SK-N-SH treated with all-trans-retinoic acid at 6 μM for 48 hours (cell line): Measurements from ENCODE around the gene TMEM181.

Experiments
- ATAC-seq: fragments of 200-7000 bp; cut with Tn5 transposase; 3 replicates; pipeline ENCODE4 v1.9.1; 2020; ENCODE audit warnings: mild to moderate bottlenecking, moderate library complexity
- ARNTL ChIP-seq: fragments of 450-650 bp; formaldehyde crosslinking; IDR thresholded peaks from 2 replicates; pipeline ENCODE4 v1.5.0; 2020; ENCODE audit warnings: low read depth, mild to moderate bottlenecking, moderate library complexity, borderline replicate concordance
- BACH2 ChIP-seq: fragments of 250-450 bp; sonication (Bioruptor Pico); IDR thresholded peaks from 2 replicates; pipeline ENCODE4 v1.9.0; 2021; ENCODE audit warnings: mild to moderate bottlenecking, borderline replicate concordance
- CSDC2 ChIP-seq: fragments of 250-450 bp; sonication (Bioruptor Pico); IDR thresholded peaks from 2 replicates; pipeline ENCODE4 v1.5.0; 2020; ENCODE audit warnings: mild to moderate bottlenecking, moderate library complexity
- ESRRG ChIP-seq: fragments of 250-450 bp; sonication (Bioruptor Pico); IDR thresholded peaks from 2 replicates; pipeline ENCODE4 v1.6.1; 2021; ENCODE audit warnings: mild to moderate bottlenecking
- GLIS3 ChIP-seq: fragments of 250-450 bp; sonication (Bioruptor Pico); IDR thresholded peaks from 2 replicates; pipeline ENCODE4 v1.5.0; 2020; ENCODE audit warnings: mild to moderate bottlenecking, moderate library complexity
- ISL1 ChIP-seq: fragments of 250-450 bp; sonication (Bioruptor Pico); IDR thresholded peaks from 2 replicates; pipeline ENCODE4 v2.1.2; 2022; ENCODE audit warnings: mild to moderate bottlenecking, moderate library complexity
- OSR1 ChIP-seq: fragments of 250-450 bp; sonication (Bioruptor Pico); IDR thresholded peaks from 2 replicates; pipeline ENCODE4 v1.8.0; 2022; ENCODE audit warnings: moderate library complexity, mild to moderate bottlenecking, inconsistent platforms
- PPARA ChIP-seq: fragments of 250-450 bp; sonication (Bioruptor Pico); IDR thresholded peaks from 2 replicates; pipeline ENCODE4 v1.5.0; 2020; ENCODE audit warnings: mild to moderate bottlenecking, borderline replicate concordance
- RARB ChIP-seq: fragments of 250-450 bp; sonication (Bioruptor Pico); IDR thresholded peaks from 2 replicates; pipeline ENCODE4 v1.8.0; 2021; ENCODE audit warnings: mild to moderate bottlenecking, moderate library complexity
- SNAI2 ChIP-seq: fragments of 250-450 bp; sonication (Bioruptor Pico); IDR thresholded peaks from 2 replicates; pipeline ENCODE4 v1.5.0; 2020; ENCODE audit warnings: mild to moderate bottlenecking, moderate library complexity
- TCF4 ChIP-seq: fragments of 250-450 bp; sonication (Bioruptor Pico); IDR thresholded peaks from 2 replicates; pipeline ENCODE4 v1.8.0; 2021; ENCODE audit warnings: mild to moderate bottlenecking, moderate library complexity, borderline replicate concordance
- ZC3H10 ChIP-seq: fragments of 250-450 bp; sonication (Bioruptor Pico); IDR thresholded peaks from 2 replicates; pipeline ENCODE4 v1.5.1; 2021; ENCODE audit warnings: mild to moderate bottlenecking, moderate library complexity
- ZFP30 ChIP-seq: fragments of 450-650 bp; formaldehyde crosslinking; IDR thresholded peaks from 2 replicates; pipeline ENCODE4 v1.5.0; 2022; ENCODE audit warnings: mild to moderate bottlenecking, moderate library complexity
- ZNF565 ChIP-seq: fragments of 450-650 bp; formaldehyde crosslinking; conservative IDR thresholded peaks from 2 replicates; pipeline ENCODE4 v1.5.0; 2020; ENCODE audit warnings: low read depth, mild to moderate bottlenecking, moderate library complexity
- ZNF70 ChIP-seq: fragments of 450-650 bp; formaldehyde crosslinking; IDR thresholded peaks from 2 replicates; pipeline ENCODE4 v1.5.0; 2020; ENCODE audit warnings: mild to moderate bottlenecking, moderate library complexity
- ZNF8 ChIP-seq: fragments of 450-650 bp; formaldehyde crosslinking; IDR thresholded peaks from 2 replicates; pipeline ENCODE4 v1.5.0; 2020; ENCODE audit warnings: mild to moderate bottlenecking, moderate library complexity
- TF ChIP-seq, protein P1 (sequence below): fragments of 250-450 bp; sonication (Bioruptor Pico); IDR thresholded peaks from 2 replicates; pipeline ENCODE4 v1.8.0; 2020; ENCODE audit warnings: mild to moderate bottlenecking, moderate library complexity, borderline replicate concordance
- TF ChIP-seq, protein P2 (sequence below): fragments of 250-450 bp; sonication (Bioruptor Pico); IDR thresholded peaks from 2 replicates; pipeline ENCODE4 v1.5.1; 2021; ENCODE audit warnings: mild to moderate bottlenecking, moderate library complexity
- TF ChIP-seq, protein P3 (sequence below): fragments of 250-450 bp; sonication (Bioruptor Pico); IDR thresholded peaks from 2 replicates; pipeline ENCODE4 v1.5.0; 2020; ENCODE audit warnings: mild to moderate bottlenecking, moderate library complexity
- TF ChIP-seq, protein P4 (sequence below): fragments of 250-450 bp; sonication (Bioruptor Pico); IDR thresholded peaks from 2 replicates; pipeline ENCODE4 v1.5.1; 2020; ENCODE audit warnings: low read depth, mild to moderate bottlenecking, moderate library complexity
- TF ChIP-seq, protein P5 (sequence below): fragments of 250-450 bp; sonication (Bioruptor Pico); IDR thresholded peaks from 2 replicates; pipeline ENCODE4 v1.8.0; 2021; ENCODE audit warnings: low read depth, mild to moderate bottlenecking, moderate library complexity, borderline replicate concordance

Gene TMEM181

DNA sequence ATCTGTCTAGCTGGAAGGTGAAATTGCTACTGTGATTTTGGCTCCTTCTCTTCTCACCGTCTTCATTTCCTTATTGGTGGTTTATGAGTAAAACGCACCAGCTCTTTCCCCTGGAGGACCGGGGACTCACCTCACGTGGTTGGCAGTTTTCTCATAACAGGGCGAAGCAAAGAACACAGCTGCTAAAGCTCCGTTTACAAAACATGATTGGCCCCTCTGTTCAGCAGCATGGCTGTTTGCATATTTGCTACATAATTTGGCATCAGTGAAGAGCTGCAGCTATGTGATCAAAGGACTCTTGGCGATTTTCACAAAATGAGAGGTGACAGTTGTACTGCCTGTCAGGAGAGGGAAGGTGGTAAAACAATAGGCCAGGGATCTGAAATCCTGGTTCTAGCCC, 20.5 kb upstream of the TMEM181 start:
- TF ChIP-seq ZNF70 (CRISPR knock-in tag) (no peak), ZNF8 (CRISPR knock-in tag) (no peak), OSR1 (no peak), ZC3H10 (CRISPR knock-in tag) (no peak), ESRRG (CRISPR knock-in tag) (no peak), ARNTL (CRISPR knock-in tag) (no peak), ISL1 (no peak), RARB (no peak), PPARA (CRISPR knock-in tag) (no peak), CSDC2 (CRISPR knock-in tag) (no peak), GLIS3 (CRISPR knock-in tag) (no peak), BACH2 (CRISPR knock-in tag) (no peak), ZFP30 (CRISPR knock-in tag) (no peak), TCF4 (CRISPR knock-in tag) (no peak), ZNF565 (CRISPR knock-in tag) (no peak)
- TF ChIP-seq, protein P1, sequence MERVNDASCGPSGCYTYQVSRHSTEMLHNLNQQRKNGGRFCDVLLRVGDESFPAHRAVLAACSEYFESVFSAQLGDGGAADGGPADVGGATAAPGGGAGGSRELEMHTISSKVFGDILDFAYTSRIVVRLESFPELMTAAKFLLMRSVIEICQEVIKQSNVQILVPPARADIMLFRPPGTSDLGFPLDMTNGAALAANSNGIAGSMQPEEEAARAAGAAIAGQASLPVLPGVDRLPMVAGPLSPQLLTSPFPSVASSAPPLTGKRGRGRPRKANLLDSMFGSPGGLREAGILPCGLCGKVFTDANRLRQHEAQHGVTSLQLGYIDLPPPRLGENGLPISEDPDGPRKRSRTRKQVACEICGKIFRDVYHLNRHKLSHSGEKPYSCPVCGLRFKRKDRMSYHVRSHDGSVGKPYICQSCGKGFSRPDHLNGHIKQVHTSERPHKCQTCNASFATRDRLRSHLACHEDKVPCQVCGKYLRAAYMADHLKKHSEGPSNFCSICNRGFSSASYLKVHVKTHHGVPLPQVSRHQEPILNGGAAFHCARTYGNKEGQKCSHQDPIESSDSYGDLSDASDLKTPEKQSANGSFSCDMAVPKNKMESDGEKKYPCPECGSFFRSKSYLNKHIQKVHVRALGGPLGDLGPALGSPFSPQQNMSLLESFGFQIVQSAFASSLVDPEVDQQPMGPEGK (CRISPR knock-in tag), result no peak
- TF ChIP-seq, protein P2, sequence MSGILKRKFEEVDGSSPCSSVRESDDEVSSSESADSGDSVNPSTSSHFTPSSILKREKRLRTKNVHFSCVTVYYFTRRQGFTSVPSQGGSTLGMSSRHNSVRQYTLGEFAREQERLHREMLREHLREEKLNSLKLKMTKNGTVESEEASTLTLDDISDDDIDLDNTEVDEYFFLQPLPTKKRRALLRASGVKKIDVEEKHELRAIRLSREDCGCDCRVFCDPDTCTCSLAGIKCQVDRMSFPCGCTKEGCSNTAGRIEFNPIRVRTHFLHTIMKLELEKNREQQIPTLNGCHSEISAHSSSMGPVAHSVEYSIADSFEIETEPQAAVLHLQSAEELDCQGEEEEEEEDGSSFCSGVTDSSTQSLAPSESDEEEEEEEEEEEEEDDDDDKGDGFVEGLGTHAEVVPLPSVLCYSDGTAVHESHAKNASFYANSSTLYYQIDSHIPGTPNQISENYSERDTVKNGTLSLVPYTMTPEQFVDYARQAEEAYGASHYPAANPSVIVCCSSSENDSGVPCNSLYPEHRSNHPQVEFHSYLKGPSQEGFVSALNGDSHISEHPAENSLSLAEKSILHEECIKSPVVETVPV, result no peak
- TF ChIP-seq, protein P3, sequence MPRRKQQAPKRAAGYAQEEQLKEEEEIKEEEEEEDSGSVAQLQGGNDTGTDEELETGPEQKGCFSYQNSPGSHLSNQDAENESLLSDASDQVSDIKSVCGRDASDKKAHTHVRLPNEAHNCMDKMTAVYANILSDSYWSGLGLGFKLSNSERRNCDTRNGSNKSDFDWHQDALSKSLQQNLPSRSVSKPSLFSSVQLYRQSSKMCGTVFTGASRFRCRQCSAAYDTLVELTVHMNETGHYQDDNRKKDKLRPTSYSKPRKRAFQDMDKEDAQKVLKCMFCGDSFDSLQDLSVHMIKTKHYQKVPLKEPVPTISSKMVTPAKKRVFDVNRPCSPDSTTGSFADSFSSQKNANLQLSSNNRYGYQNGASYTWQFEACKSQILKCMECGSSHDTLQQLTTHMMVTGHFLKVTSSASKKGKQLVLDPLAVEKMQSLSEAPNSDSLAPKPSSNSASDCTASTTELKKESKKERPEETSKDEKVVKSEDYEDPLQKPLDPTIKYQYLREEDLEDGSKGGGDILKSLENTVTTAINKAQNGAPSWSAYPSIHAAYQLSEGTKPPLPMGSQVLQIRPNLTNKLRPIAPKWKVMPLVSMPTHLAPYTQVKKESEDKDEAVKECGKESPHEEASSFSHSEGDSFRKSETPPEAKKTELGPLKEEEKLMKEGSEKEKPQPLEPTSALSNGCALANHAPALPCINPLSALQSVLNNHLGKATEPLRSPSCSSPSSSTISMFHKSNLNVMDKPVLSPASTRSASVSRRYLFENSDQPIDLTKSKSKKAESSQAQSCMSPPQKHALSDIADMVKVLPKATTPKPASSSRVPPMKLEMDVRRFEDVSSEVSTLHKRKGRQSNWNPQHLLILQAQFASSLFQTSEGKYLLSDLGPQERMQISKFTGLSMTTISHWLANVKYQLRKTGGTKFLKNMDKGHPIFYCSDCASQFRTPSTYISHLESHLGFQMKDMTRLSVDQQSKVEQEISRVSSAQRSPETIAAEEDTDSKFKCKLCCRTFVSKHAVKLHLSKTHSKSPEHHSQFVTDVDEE (CRISPR knock-in tag), result no peak
- TF ChIP-seq, protein P4, sequence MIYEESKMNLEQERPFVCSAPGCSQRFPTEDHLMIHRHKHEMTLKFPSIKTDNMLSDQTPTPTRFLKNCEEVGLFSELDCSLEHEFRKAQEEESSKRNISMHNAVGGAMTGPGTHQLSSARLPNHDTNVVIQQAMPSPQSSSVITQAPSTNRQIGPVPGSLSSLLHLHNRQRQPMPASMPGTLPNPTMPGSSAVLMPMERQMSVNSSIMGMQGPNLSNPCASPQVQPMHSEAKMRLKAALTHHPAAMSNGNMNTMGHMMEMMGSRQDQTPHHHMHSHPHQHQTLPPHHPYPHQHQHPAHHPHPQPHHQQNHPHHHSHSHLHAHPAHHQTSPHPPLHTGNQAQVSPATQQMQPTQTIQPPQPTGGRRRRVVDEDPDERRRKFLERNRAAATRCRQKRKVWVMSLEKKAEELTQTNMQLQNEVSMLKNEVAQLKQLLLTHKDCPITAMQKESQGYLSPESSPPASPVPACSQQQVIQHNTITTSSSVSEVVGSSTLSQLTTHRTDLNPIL, result no peak
- TF ChIP-seq, protein P5, sequence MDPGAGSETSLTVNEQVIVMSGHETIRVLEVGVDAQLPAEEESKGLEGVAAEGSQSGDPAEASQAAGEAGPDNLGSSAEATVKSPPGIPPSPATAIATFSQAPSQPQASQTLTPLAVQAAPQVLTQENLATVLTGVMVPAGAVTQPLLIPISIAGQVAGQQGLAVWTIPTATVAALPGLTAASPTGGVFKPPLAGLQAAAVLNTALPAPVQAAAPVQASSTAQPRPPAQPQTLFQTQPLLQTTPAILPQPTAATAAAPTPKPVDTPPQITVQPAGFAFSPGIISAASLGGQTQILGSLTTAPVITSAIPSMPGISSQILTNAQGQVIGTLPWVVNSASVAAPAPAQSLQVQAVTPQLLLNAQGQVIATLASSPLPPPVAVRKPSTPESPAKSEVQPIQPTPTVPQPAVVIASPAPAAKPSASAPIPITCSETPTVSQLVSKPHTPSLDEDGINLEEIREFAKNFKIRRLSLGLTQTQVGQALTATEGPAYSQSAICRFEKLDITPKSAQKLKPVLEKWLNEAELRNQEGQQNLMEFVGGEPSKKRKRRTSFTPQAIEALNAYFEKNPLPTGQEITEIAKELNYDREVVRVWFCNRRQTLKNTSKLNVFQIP (CRISPR knock-in tag), result no peak
- no peak for ATAC-seq

DNA sequence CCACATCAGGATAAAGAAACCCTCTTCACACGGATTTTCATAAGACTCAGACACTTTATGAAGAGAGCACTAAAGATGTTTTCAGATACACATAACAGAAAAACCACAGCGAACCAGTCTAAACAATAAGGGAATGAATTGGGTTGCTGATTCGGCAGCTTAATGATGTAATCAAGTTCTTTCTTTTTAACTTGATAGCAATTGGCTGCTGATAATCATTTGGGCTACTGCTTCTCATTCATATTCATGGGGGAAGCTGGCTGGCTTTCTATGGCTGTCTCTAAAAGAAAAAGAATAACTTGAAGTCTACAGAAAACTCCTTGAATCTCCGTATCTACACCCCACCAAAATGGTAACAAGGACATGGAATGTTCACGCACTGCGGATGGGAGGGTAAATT, 20.0 kb upstream of the TMEM181 start:
- no peak for ATAC-seq
- TF ChIP-seq OSR1, result no peak
- TF ChIP-seq, protein P5 (CRISPR knock-in tag), result no peak
- TF ChIP-seq ZNF70 (CRISPR knock-in tag), result no peak
- TF ChIP-seq ARNTL (CRISPR knock-in tag), result no peak
- no peak for TF ChIP-seq SNAI2 (CRISPR knock-in tag)
- TF ChIP-seq TCF4 (CRISPR knock-in tag), result no peak
- TF ChIP-seq ZFP30 (CRISPR knock-in tag), result no peak
